ENCODE results near the gene CUBN. TPM values are rescaled to one million over a fixed set of nuclear protein-coding genes. Genes with fewer than 3 reads are reported as not detected.

CUBN gene
- total RNA-seq, 2 donors from 2014 or later, result 0.75 to 1.3 TPM

- 80 to 88% methylated on average over 1 to 2 of the region's 2 CpGs for WGBS, 2 experiments (ENCODE audit: insufficient coverage in 1 of 2, insufficient read length in 1 of 2)
- Histone ChIP-seq H3K9ac (ENCODE audit: extremely low read depth, low read length, poor library complexity, severe bottlenecking) (no peak overlapping the region), H3K9me3 (ENCODE audit: control insufficient read depth, low read length) (peaks cover 53% of the 10 kb centered on the region), H3K27ac (ENCODE audit: low read depth, low read length) (no peak overlapping the region), H3K36me3 (ENCODE audit: control insufficient read depth, insufficient read depth, low read length) (no peaks in the 10 kb centered on the region), H3K4me1 (ENCODE audit: control insufficient read depth, insufficient read depth, low read length) (no peaks in the 10 kb centered on the region), H3K27me3 (ENCODE audit: control insufficient read depth, insufficient read depth, low read length, poor library complexity, severe bottlenecking) (no peaks in the 10 kb centered on the region), H3K4me3 (ENCODE audit: low read length) (peak overlapping the region; percentile 64)
- Mint-ChIP-seq H3K36me3 (ENCODE audit: low read depth) (peaks cover 13% of the 10 kb centered on the region), H3K4me3 (no peak overlapping the region), H3K27ac (no peak overlapping the region), H3K4me1 (peaks cover 14% of the 10 kb centered on the region), H3K9me3 (peaks cover 41% of the 10 kb centered on the region), H3K27me3 (ENCODE audit: insufficient read depth) (no peaks in the 10 kb centered on the region)
- peak; percentile 7 for DNase-seq
- no peak for TF ChIP-seq CTCF (conservative IDR thresholded peaks at IDR 0.05)
These were observed 119.1 kb downstream of the CUBN start for GRCh38 chr10:17010363-17011145.

GRCh38 chr10:17009212-17009700, 120.4 kb downstream of the CUBN start:
- Mint-ChIP-seq H3K4me3 (no peak overlapping the region), H3K9me3 (peaks cover 44% of the 10 kb centered on the region), H3K27ac (no peak overlapping the region), H3K27me3 (ENCODE audit: insufficient read depth) (no peaks in the 10 kb centered on the region), H3K36me3 (ENCODE audit: low read depth) (peaks cover 13% of the 10 kb centered on the region), H3K4me1 (peaks cover 19% of the 10 kb centered on the region)
- 79 to 90% methylated on average over 3 of the region's 3 CpGs for WGBS, 2 experiments (ENCODE audit: insufficient coverage in 1 of 2, insufficient read length in 1 of 2)
- H3K27me3 ChIP-seq (ENCODE audit: control insufficient read depth, insufficient read depth, low read length, poor library complexity, severe bottlenecking), result no peaks in the 10 kb centered on the region
- no peak overlapping the region for H3K4me3 ChIP-seq (ENCODE audit: low read length)
- no peaks in the 10 kb centered on the region for H3K36me3 ChIP-seq (ENCODE audit: control insufficient read depth, insufficient read depth, low read length)
- H3K27ac ChIP-seq (ENCODE audit: low read depth, low read length), result no peak overlapping the region
- H3K4me1 ChIP-seq (ENCODE audit: control insufficient read depth, insufficient read depth, low read length), result peaks cover 3% of the 10 kb centered on the region
- peak; percentile 1 for DNase-seq
- H3K9ac ChIP-seq (ENCODE audit: extremely low read depth, low read length, poor library complexity, severe bottlenecking), result no peak overlapping the region
- H3K9me3 ChIP-seq (ENCODE audit: control insufficient read depth, low read length), result peaks cover 56% of the 10 kb centered on the region
- no peak for TF ChIP-seq CTCF (conservative IDR thresholded peaks at IDR 0.05)

GRCh38 chr10:17007418-17007770, 122.2 kb downstream of the CUBN start:
- H3K9me3 Mint-ChIP-seq, result peaks cover 39% of the 10 kb centered on the region
- peak; percentile 6 for DNase-seq
- no peak for TF ChIP-seq CTCF (conservative IDR thresholded peaks at IDR 0.05)
- H3K4me3 ChIP-seq (ENCODE audit: low read length), result no peak overlapping the region
- H3K36me3 ChIP-seq (ENCODE audit: control insufficient read depth, insufficient read depth, low read length), result no peaks in the 10 kb centered on the region
- H3K27me3 Mint-ChIP-seq (ENCODE audit: insufficient read depth), result no peaks in the 10 kb centered on the region
- peaks cover 11% of the 10 kb centered on the region for H3K36me3 Mint-ChIP-seq (ENCODE audit: low read depth)
- no peak overlapping the region for H3K4me3 Mint-ChIP-seq
- H3K4me1 ChIP-seq (ENCODE audit: control insufficient read depth, insufficient read depth, low read length), result peaks cover 3% of the 10 kb centered on the region
- peaks cover 54% of the 10 kb centered on the region for H3K9me3 ChIP-seq (ENCODE audit: control insufficient read depth, low read length)
- peak overlapping the region; percentile 98 for H3K27ac ChIP-seq (ENCODE audit: low read depth, low read length)
- no peaks in the 10 kb centered on the region for H3K27me3 ChIP-seq (ENCODE audit: control insufficient read depth, insufficient read depth, low read length, poor library complexity, severe bottlenecking)
- H3K27ac Mint-ChIP-seq, result no peak overlapping the region
- no peak overlapping the region for H3K9ac ChIP-seq (ENCODE audit: extremely low read depth, low read length, poor library complexity, severe bottlenecking)
- peaks cover 21% of the 10 kb centered on the region for H3K4me1 Mint-ChIP-seq
- WGBS, 2 experiments (ENCODE audit: insufficient coverage in 1 of 2, insufficient read length in 1 of 2), result 93% methylated on average over 4 to 8 of the region's 8 CpGs

All from endodermal cell (in vitro differentiated cells).